ENCODE results near the gene ZNF358.

ZNF358 gene

GRCh38 chr19:7552781-7553180 lies 36.9 kb downstream of the ZNF358 start:
- no peaks in the 10 kb centered on the region for H3K9me2 ChIP-seq (replicated peaks; ENCODE audit: insufficient read depth, low read length)
- H4K20me1 ChIP-seq (ENCODE audit: low read depth, low read length): no peaks in the 10 kb centered on the region
- no peaks in the 10 kb centered on the region for H3F3A ChIP-seq (ENCODE audit: insufficient read depth)
- 0 out of 2 replicates have a peak, but pooled peaks cover 2% of the 10 kb centered on the region for H3K36me3 ChIP-seq (ENCODE audit: low read length)
- no peak overlapping the region for H3K4me2 ChIP-seq (ENCODE audit: low read depth, low read length, poor library complexity, severe bottlenecking)
- H3K9ac ChIP-seq (ENCODE audit: low read length): no peak overlapping the region
- H3K27me3 ChIP-seq (ENCODE audit: low read length): no peaks in the 10 kb centered on the region
- TF ChIP-seq, protein P1, sequence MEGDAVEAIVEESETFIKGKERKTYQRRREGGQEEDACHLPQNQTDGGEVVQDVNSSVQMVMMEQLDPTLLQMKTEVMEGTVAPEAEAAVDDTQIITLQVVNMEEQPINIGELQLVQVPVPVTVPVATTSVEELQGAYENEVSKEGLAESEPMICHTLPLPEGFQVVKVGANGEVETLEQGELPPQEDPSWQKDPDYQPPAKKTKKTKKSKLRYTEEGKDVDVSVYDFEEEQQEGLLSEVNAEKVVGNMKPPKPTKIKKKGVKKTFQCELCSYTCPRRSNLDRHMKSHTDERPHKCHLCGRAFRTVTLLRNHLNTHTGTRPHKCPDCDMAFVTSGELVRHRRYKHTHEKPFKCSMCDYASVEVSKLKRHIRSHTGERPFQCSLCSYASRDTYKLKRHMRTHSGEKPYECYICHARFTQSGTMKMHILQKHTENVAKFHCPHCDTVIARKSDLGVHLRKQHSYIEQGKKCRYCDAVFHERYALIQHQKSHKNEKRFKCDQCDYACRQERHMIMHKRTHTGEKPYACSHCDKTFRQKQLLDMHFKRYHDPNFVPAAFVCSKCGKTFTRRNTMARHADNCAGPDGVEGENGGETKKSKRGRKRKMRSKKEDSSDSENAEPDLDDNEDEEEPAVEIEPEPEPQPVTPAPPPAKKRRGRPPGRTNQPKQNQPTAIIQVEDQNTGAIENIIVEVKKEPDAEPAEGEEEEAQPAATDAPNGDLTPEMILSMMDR (IDR thresholded peaks at IDR 0.05; ENCODE audit: insufficient read depth, low read length, poor library complexity, severe bottlenecking): no peak
- no peak for TF ChIP-seq EZH2phosphoT487 (conservative IDR thresholded peaks at IDR 0.05; ENCODE audit: low read length)
- no peak overlapping the region for H3K4me3 ChIP-seq (ENCODE audit: insufficient read depth, low read length, poor library complexity, severe bottlenecking)
- H3K9me3 ChIP-seq (ENCODE audit: insufficient read depth, low read length): no peaks in the 10 kb centered on the region
- no peaks in the 10 kb centered on the region for H3K79me2 ChIP-seq (ENCODE audit: insufficient read depth, low read length)
- no peak overlapping the region for H3K27ac ChIP-seq (ENCODE audit: low read depth, low read length)
- no peak overlapping the region for H2AFZ ChIP-seq (ENCODE audit: low read depth, low read length, severe bottlenecking)

DNA sequence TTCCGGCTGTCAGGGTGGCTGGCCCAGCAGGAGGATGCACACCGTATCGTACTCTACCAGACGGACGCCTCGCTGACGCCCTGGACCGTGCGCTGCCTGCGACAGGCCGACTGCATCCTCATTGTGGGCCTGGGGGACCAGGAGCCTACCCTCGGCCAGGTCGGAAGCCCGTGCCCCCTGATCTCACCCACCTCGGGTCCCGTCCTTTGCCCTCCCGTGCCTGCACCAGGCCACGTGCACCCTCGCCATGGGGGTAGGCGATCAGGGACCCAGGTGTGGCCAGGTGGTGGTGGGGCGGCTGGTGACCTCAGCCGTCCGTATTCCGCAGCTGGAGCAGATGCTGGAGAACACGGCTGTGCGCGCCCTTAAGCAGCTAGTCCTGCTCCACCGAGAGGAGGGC lies 38.7 kb downstream of the ZNF358 start:
- no peak overlapping the region for H2AFZ ChIP-seq (ENCODE audit: low read depth, low read length, severe bottlenecking)
- H3K4me3 ChIP-seq (ENCODE audit: insufficient read depth, low read length, poor library complexity, severe bottlenecking): no peak overlapping the region
- 0 out of 2 replicates have a peak, but pooled peaks cover 2% of the 10 kb centered on the region for H3K36me3 ChIP-seq (ENCODE audit: low read length)
- no peaks in the 10 kb centered on the region for H3K9me3 ChIP-seq (ENCODE audit: insufficient read depth, low read length)
- H4K20me1 ChIP-seq (ENCODE audit: low read depth, low read length): no peaks in the 10 kb centered on the region
- H3K9me2 ChIP-seq (replicated peaks; ENCODE audit: insufficient read depth, low read length): no peaks in the 10 kb centered on the region
- no peak overlapping the region for H3K27ac ChIP-seq (ENCODE audit: low read depth, low read length)
- H3K4me2 ChIP-seq (ENCODE audit: low read depth, low read length, poor library complexity, severe bottlenecking): no peak overlapping the region
- TF ChIP-seq EZH2phosphoT487 (conservative IDR thresholded peaks at IDR 0.05; ENCODE audit: low read length): no peak
- TF ChIP-seq, protein P1 (IDR thresholded peaks at IDR 0.05; ENCODE audit: insufficient read depth, low read length, poor library complexity, severe bottlenecking): no peak
- no peaks in the 10 kb centered on the region for H3F3A ChIP-seq (ENCODE audit: insufficient read depth)
- H3K27me3 ChIP-seq (ENCODE audit: low read length): no peaks in the 10 kb centered on the region
- no peaks in the 10 kb centered on the region for H3K79me2 ChIP-seq (ENCODE audit: insufficient read depth, low read length)
- H3K9ac ChIP-seq (ENCODE audit: low read length): no peak overlapping the region

DNA sequence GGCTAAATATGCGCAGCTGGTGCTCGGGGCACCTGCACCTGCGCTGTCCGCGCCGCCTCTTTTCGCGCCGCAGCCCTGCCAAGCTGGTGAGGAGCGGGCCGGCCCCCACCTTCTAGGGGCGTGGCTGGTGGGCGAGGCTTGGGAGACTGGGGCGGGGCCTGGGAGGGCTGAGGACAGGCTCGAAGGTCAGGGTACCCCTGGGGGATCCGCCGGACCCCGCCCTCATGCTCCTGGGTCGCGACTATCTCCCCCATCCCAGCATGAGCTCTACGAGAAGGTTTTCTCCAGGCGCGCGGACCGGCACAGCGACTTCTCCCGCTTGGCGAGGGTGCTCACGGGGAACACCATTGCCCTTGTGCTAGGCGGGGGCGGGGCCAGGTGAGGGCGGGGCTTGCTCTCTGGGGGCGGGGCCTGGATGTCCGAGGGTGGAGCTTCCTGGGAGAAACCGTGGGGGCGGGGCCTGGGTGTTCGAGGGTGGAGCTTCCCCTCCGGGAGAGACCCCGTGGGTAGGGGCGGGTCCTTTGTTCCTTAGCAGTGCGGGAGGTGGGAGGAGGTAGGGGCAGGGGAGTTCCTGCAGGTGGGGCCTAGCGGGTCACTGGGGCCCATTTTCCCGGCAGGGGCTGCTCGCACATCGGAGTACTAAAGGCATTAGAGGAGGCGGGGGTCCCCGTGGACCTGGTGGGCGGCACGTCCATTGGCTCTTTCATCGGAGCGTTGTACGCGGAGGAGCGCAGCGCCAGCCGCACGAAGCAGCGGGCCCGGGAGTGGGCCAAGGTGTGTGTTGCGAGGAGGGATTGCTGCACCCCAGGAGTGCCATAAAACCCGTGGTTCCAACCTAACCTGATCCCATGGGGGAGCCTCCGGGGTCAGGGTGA lies 39.3 kb downstream of the ZNF358 start:
- Histone ChIP-seq H3K36me3 (ENCODE audit: low read length) (0 out of 2 replicates have a peak, but pooled peaks cover 2% of the 10 kb centered on the region), H3K27ac (ENCODE audit: low read depth, low read length) (no peak overlapping the region), H3K27me3 (ENCODE audit: low read length) (no peaks in the 10 kb centered on the region), H3K9ac (ENCODE audit: low read length) (no peak overlapping the region), H2AFZ (ENCODE audit: low read depth, low read length, severe bottlenecking) (no peak overlapping the region), H3K9me2 (replicated peaks; ENCODE audit: insufficient read depth, low read length) (no peaks in the 10 kb centered on the region), H3K4me3 (ENCODE audit: insufficient read depth, low read length, poor library complexity, severe bottlenecking) (no peak overlapping the region), H3K79me2 (ENCODE audit: insufficient read depth, low read length) (no peaks in the 10 kb centered on the region), H3K9me3 (ENCODE audit: insufficient read depth, low read length) (no peaks in the 10 kb centered on the region), H3K4me2 (ENCODE audit: low read depth, low read length, poor library complexity, severe bottlenecking) (no peak overlapping the region), H3F3A (ENCODE audit: insufficient read depth) (no peaks in the 10 kb centered on the region), H4K20me1 (ENCODE audit: low read depth, low read length) (no peaks in the 10 kb centered on the region)
- no peak for TF ChIP-seq EZH2phosphoT487 (conservative IDR thresholded peaks at IDR 0.05; ENCODE audit: low read length)
- TF ChIP-seq, protein P1 (IDR thresholded peaks at IDR 0.05; ENCODE audit: insufficient read depth, low read length, poor library complexity, severe bottlenecking): no peak

Measured in SU-DHL-6 (cell line).